HEK293T (cell line): ENCODE measurements around the gene TFAP2D.

Source experiments
- ELF4 ChIP-seq: fragments of 450-650 bp; IDR thresholded peaks from 2 replicates; pipeline ENCODE4 v1.6.1; 2017; ENCODE audit warnings: antibody characterized with exemption
- NFRKB ChIP-seq: fragments of 450-650 bp; IDR thresholded peaks from 2 replicates; pipeline ENCODE4 v1.6.1; 2016; ENCODE audit warnings: mild to moderate bottlenecking, moderate library complexity
- SUZ12 ChIP-seq: fragments of 450-650 bp; IDR thresholded peaks from 2 replicates; pipeline ENCODE4 v1.6.1; 2016; ENCODE audit warnings: mild to moderate bottlenecking
- TARDBP ChIP-seq: fragments of 450-650 bp; IDR thresholded peaks from 2 replicates; pipeline ENCODE4 v1.6.1; 2016

GRCh38 chr6:50762798-50763197, 49.5 kb downstream of the TFAP2D start:
- TF ChIP-seq SUZ12 (no peak), ELF4 (no peak), NFRKB (no peak), TARDBP (no peak)
